NCI-H2227 (cell line): ENCODE measurements around the gene LKAAEAR1.

Experiments used
- DNase-seq: peaks from one replicate; lab custom pipeline; 2025; ENCODE audit not compliant: unreplicated experiment; lab: John Stamatoyannopoulos, UW

The LKAAEAR1 gene

DNA sequence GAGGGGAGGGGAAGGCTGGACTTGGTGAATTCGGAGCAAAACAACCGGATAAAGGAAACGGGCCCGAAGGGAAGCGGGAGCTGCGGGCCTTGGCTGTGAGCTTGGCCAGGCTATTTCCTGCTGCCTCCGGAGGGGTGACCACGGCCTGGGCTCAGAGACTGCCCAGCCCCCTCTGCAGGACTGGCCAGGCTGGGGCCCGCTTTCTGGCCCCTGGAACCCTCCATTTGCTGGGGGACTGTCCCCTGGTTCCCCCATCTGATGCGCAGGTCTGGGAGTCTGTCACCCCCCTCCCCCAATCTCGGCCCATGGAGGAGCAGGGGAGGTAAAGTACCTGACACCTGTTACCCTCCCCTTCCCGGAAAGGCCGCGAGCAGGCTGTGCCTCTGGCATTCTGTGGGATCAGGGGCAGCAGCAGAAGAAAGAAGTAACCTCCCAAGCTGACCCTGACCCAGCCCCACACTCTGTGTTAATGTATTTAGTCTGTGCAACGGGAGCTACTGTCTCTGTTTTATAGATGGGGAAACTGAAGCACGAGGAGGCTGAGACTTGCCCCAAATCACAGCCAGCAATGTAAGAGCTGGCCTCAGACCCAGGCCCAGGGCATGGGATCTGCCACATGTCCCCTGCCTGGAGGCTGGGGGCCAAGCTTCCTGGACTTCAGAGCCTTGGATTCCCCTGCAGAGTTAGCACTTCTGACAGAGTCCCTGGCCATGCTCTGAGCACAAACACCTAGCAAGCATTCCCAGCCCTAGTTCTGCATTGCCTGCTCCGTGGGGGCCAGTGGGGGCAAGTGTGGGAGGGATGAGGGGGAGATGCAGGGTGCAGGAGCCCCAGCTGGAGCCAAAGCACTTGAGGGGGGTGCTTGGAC, 44.7 kb downstream of the LKAAEAR1 start:
- DNase-seq = no peak

DNA sequence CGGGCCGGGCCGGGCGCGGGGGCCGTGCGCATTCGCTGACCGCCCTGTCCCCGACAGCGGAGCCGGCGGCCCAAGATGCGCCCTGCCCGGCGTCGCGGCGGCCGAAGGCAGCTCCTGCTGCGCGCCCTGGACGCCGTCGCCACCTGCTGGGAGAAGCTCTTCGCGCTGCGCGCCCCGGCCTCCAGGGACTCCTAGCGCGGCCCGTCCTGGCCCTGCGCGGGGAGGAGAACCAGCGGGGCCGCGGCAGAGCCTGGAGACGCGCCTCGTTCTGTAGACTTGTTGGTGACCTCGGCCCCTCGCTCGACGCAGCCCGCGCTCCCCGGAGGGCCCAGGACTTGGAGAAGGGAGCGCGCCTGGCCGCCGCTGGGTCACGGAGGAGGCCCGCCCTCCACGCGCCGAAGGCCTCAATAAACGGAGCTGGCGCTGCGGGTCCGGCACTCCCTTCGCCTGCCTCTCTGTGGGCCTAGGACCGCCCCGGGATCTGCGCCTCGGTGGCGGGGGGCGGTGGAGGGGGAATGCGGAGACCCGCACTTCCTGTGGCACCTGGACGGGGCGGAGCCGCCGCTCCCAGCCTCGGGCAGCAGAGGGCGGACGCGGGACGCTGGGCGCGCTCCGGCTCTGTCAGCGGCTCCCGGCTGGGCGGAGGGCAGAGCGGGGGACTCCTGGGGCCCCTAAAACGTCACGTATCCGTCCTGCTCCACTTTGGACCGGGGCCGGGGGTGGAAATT, 45.5 kb downstream of the LKAAEAR1 start:
- DNase-seq = peak; percentile 86

DNA sequence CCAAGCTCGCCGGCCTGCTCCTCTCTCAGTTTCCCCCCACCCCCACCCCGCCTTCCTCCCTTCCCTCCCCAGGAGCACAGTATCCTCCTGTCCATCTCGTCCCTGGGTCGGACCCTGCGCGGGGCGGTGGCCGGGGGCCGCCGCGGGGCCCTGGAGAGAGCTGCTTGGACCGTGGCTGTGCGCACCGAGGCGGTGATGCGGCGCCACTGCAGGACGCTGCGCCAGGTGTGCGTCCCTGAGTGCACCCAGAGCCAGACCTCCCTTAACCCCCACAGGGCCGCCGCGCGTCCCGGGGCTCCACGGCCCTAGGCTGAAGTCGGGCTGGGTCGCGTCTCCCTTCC, 46.0 kb downstream of the LKAAEAR1 start:
- DNase-seq = peak; percentile 65

DNA sequence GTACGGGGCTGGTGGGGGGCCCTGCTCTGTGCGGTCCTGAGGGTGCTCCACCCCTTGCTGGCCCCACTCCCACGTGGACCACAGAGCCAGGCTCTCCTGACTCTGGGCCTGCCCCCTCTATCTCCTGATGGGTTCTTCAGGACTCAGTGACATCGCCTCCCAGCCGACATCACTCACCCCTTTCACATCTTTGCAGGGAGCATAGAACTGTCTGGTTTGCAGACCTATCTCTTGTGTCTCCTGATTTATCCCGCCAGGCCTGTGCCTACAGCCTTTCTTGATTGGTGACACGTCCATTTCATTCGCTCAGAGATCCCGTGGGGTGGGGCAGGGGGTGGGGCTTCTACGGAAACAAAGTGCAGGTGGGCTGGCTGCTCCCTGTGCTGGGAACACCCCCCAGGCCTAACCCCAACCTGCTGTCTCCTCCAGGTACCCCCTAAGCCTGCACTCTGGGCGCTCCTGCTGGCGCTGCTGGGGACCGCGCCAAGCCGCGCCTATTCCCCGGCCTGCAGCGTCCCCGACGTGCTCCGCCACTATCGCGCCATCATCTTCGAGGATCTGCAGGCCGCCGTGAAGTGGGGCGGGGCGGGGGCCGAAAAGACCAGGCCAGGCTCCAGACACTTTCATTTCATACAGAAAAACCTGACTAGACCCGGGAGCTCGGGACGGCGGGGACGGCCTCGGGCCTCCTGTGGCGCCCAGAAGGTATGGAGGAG, 46.5 kb downstream of the LKAAEAR1 start:
- peak; percentile 56 for DNase-seq

DNA sequence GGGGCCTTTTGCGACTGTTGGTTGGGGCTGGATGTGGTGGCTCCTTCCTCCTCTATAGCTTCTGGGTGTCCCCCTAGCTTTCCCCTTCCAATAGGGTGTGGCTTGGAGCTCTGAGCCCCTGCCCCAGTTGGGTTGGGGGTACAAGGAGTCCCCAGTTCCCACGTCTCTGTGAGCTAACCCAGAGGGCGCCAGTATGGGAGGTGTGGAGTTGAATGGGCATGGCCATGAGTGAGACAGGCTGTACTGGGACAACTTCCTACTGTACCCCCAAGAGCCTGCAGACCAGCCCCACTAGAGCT, 47.0 kb downstream of the LKAAEAR1 start:
- DNase-seq = no peak

DNA sequence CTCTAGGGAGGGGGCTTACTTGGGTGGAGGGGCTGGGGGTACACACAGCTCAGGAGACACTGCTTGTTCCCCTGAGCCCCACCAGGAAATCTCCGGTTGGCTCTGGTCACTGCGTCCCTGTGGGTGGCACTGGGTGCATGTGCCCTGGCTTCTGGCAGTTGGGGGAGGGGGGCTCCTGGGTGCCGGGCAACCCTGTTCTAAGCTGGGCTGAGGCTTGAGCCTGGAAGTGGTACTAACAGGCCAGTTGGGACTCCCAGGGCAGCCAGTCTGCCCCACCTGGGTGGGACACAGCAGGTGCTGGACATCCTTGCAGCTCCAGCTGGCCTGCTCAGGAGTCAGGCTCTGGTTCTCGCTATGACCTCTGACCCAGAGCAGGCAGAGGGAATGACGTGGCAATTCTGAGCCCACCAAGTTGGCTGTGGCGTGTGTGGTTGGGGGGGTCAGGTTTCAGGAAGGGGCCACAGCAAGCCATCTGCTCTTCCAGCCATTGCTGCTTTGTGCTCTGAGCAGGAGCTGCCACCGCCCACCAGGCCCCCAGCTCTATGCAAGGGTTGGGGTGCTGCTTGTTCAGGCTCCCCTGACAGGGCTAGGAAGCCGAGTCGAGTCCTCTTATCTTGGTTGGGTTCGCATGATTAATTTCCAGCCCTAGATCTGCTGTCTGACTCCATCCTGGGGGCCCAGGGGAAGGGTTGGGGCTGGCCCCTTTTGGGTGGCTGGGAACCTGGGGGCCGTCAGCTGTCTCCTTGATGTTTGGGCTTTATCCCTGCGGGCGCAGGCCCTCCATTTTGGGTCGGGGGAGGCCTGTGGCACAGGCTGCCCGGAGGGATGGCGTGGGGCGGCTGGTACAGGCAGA, 47.6 kb downstream of the LKAAEAR1 start:
- DNase-seq = no peak

DNA sequence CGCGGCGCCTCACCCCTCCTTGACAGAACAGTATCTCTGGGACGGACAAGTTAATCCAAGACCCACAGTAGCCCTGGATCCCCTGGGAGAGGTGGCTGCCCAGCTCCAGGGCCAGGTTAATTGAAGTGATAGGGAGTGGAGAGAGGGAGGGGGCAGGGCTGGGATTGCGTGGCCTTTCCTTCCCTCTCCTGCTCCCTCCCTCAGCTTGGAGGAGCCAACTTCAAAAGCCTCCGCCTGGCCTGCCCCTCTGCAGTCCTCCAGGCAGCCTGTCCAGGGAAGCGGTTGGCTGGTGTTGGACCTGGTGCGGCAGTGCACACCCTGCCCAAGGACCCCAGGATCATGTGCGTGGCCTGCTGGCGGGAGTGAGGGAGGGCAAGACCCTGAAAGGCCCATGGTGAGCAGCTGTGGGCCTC, 48.3 kb downstream of the LKAAEAR1 start, which contains the start of gene C20orf204:
C20orf204 (plus strand) TSS at position 250 of the 413 bp plus-strand sequence; CDS start at position 392, 142 bp downstream.
- no peak for DNase-seq

DNA sequence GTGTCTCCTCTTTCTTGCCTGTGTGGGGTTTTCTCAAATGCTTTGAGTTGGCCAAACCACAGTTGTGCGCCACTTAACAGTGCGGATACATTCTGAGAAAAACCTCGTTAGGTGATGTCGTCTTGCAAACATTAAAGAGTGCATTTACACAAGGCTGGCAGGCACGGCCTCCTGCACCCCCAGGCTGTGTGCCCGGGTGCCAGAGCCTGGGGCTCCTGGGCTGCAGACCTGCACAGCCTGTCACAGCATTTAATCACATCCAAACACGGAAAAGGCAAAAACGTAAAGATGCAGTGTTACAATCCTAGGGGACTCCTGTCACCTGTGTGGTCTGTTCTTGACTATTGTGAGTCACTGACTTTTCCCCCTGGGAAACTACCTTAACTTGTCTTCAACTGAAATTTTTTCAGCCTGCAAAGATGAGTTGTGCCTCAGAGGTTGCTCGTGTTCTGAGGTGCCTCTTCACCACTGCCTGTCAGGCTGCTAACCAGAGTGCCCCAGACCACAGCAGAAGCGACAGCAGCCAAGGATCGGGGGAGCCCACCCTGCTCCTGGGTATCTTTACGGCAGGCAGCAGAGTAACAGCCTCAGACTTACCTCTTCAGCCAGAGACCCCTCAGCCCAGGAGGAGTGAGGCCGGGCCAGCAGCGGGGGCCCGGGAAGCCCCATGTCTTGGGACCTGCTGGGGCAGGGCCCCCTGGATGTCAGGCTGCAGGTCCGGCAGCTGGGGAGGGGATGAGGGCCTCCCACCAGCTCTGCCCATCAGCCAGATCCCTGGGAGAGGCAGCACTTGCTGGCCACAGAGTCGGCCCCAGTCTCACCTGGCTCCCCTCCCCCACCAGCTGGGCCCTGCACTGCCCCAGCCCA, 48.9 kb downstream of the LKAAEAR1 start:
- no peak for DNase-seq

DNA sequence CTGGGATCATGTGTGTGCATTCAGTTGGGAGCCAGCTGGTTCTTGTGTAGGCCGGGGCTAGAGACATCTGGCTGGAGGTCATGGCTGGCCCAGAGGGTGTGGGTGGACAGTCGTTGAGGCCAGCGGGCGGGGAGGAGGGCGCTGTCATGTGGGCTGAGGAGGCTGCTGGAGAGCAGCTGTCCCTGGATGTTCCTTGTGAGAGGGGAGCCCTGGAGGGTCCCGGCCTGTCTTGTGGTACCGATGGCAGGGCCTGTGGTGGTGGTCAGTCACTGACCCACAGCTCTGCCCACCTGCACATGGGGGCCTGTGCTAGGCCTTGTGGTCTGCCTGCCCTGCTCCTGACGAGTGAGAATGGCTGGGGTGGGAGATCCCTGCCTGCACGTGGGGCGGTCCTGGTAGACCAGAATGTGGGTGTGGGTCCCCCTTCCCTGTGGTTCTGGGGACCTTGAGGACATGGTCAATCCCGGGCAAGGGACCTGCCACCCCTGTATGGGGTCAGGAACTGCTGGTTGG, 50.2 kb downstream of the LKAAEAR1 start:
- no peak for DNase-seq
